ENCODE measurements around the gene PPP1R3F.

PPP1R3F gene

GRCh38 chrX:49246541-49246940, 23.1 kb upstream of the PPP1R3F start:
- no peaks in the 10 kb centered on the region for H3K27me3 ChIP-seq (ENCODE audit: insufficient read depth, poor library complexity, severe bottlenecking)
- no peak overlapping the region for H3K27ac ChIP-seq (replicated peaks)
- no peak overlapping the region for H3K4me3 ChIP-seq (replicated peaks; ENCODE audit: insufficient read depth, low read length)
- DNase-seq (ENCODE audit: low read depth in 1 of 2, low spot score in 1 of 2): no peak
- no peak for TF ChIP-seq POLR2AphosphoS5 (IDR thresholded peaks at IDR 0.05; ENCODE audit: low read depth)
- no peak for TF ChIP-seq REST (IDR thresholded peaks at IDR 0.05; ENCODE audit: insufficient replicate concordance, low read depth)
- TF ChIP-seq SPI1 (IDR thresholded peaks at IDR 0.05; ENCODE audit: borderline replicate concordance, low read depth): no peak
- TF ChIP-seq, protein P1, sequence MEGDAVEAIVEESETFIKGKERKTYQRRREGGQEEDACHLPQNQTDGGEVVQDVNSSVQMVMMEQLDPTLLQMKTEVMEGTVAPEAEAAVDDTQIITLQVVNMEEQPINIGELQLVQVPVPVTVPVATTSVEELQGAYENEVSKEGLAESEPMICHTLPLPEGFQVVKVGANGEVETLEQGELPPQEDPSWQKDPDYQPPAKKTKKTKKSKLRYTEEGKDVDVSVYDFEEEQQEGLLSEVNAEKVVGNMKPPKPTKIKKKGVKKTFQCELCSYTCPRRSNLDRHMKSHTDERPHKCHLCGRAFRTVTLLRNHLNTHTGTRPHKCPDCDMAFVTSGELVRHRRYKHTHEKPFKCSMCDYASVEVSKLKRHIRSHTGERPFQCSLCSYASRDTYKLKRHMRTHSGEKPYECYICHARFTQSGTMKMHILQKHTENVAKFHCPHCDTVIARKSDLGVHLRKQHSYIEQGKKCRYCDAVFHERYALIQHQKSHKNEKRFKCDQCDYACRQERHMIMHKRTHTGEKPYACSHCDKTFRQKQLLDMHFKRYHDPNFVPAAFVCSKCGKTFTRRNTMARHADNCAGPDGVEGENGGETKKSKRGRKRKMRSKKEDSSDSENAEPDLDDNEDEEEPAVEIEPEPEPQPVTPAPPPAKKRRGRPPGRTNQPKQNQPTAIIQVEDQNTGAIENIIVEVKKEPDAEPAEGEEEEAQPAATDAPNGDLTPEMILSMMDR (IDR thresholded peaks at IDR 0.05; ENCODE audit: insufficient read depth, low read length): no peak
- no peak for TF ChIP-seq GABPA (IDR thresholded peaks at IDR 0.05; ENCODE audit: low read depth)

- H3K27ac ChIP-seq (replicated peaks): no peak overlapping the region
- TF ChIP-seq, protein P1 (IDR thresholded peaks at IDR 0.05; ENCODE audit: insufficient read depth, low read length): no peak
- TF ChIP-seq POLR2AphosphoS5 (IDR thresholded peaks at IDR 0.05; ENCODE audit: low read depth) (no peak), REST (IDR thresholded peaks at IDR 0.05; ENCODE audit: insufficient replicate concordance, low read depth) (no peak), SPI1 (IDR thresholded peaks at IDR 0.05; ENCODE audit: borderline replicate concordance, low read depth) (no peak), GABPA (IDR thresholded peaks at IDR 0.05; ENCODE audit: low read depth) (no peak)
- H3K27me3 ChIP-seq (ENCODE audit: insufficient read depth, poor library complexity, severe bottlenecking): no peaks in the 10 kb centered on the region
- no peak for DNase-seq (ENCODE audit: low read depth in 1 of 2, low spot score in 1 of 2)
- no peak overlapping the region for H3K4me3 ChIP-seq (replicated peaks; ENCODE audit: insufficient read depth, low read length)
Measured at GRCh38 chrX:49247346-49247745, 22.2 kb upstream of the PPP1R3F start.

- Histone ChIP-seq H3K27me3 (ENCODE audit: insufficient read depth, poor library complexity, severe bottlenecking) (no peaks in the 10 kb centered on the region), H3K4me3 (replicated peaks; ENCODE audit: insufficient read depth, low read length) (no peak overlapping the region), H3K27ac (replicated peaks) (no peak overlapping the region)
- DNase-seq (ENCODE audit: low read depth in 1 of 2, low spot score in 1 of 2): no peak
- TF ChIP-seq SPI1 (IDR thresholded peaks at IDR 0.05; ENCODE audit: borderline replicate concordance, low read depth) (no peak), GABPA (IDR thresholded peaks at IDR 0.05; ENCODE audit: low read depth) (no peak), REST (IDR thresholded peaks at IDR 0.05; ENCODE audit: insufficient replicate concordance, low read depth) (no peak), POLR2AphosphoS5 (IDR thresholded peaks at IDR 0.05; ENCODE audit: low read depth) (no peak)
- TF ChIP-seq, protein P1 (IDR thresholded peaks at IDR 0.05; ENCODE audit: insufficient read depth, low read length): no peak
Measured at GRCh38 chrX:49247916-49248811, 21.4 kb upstream of the PPP1R3F start.

All from HL-60 (cell line).